NCI-H510A treated with DMSO at 0.1 percent for 48 hours (cell line): Measurements from ENCODE around the gene FSIP1.

ENCODE experiments used
- DNase-seq: peaks from one replicate; lab custom pipeline; 2025; lab: John Stamatoyannopoulos, UW

Gene FSIP1

GRCh38 chr15:39756806-39757522, 25.7 kb downstream of the FSIP1 start:
- DNase-seq, result peak; percentile 35

GRCh38 chr15:39752991-39753390, 29.6 kb downstream of the FSIP1 start:
- DNase-seq, result no peak

- DNase-seq, result no peak
Measured at GRCh38 chr15:39752246-39752645, 30.4 kb downstream of the FSIP1 start.

GRCh38 chr15:39748276-39748675, 34.4 kb downstream of the FSIP1 start:
- no peak for DNase-seq

GRCh38 chr15:39747326-39747725, 35.3 kb downstream of the FSIP1 start:
- no peak for DNase-seq

GRCh38 chr15:39746714-39747276, 35.8 kb downstream of the FSIP1 start:
- DNase-seq, result no peak

- no peak for DNase-seq
Measured at GRCh38 chr15:39746176-39746575, 36.5 kb downstream of the FSIP1 start.

- no peak for DNase-seq
Measured at GRCh38 chr15:39745415-39745814, 37.2 kb downstream of the FSIP1 start.

GRCh38 chr15:39744334-39745103, 38.1 kb downstream of the FSIP1 start:
- DNase-seq, result no peak

- DNase-seq, result no peak
Measured at GRCh38 chr15:39743611-39744010, 39.0 kb downstream of the FSIP1 start.

- DNase-seq, result no peak
Measured at GRCh38 chr15:39741258-39741657, 41.4 kb downstream of the FSIP1 start.

- DNase-seq, result no peak
Measured at GRCh38 chr15:39738998-39739397, 43.6 kb downstream of the FSIP1 start.

- DNase-seq, result no peak
Measured at GRCh38 chr15:39737196-39737550, 45.5 kb downstream of the FSIP1 start.

GRCh38 chr15:39736412-39737195, 46.0 kb downstream of the FSIP1 start:
- no peak for DNase-seq

GRCh38 chr15:39735120-39735717, 47.4 kb downstream of the FSIP1 start:
- DNase-seq, result no peak

- no peak for DNase-seq
Measured at GRCh38 chr15:39731266-39731665, 51.4 kb downstream of the FSIP1 start.

GRCh38 chr15:39730552-39730951, 52.1 kb downstream of the FSIP1 start:
- DNase-seq, result no peak

- no peak for DNase-seq
Measured at GRCh38 chr15:39729500-39729899, 53.1 kb downstream of the FSIP1 start.

GRCh38 chr15:39728845-39729244, 53.8 kb downstream of the FSIP1 start:
- no peak for DNase-seq

- DNase-seq, result no peak
Measured at GRCh38 chr15:39721893-39722292, 60.7 kb downstream of the FSIP1 start.

GRCh38 chr15:39720621-39721611, 61.7 kb downstream of the FSIP1 start:
- no peak for DNase-seq
